GM21723 (cell line): ENCODE data around the gene GRIN2B.

Experiments used
- ATAC-seq: cut with Tn5 transposase; IDR thresholded peaks from one replicate; pipeline ENCODE4 v1.9.1; 2021; ENCODE audit warnings: mild to moderate bottlenecking, moderate library complexity; ENCODE audit not compliant: unreplicated experiment

The GRIN2B gene

DNA sequence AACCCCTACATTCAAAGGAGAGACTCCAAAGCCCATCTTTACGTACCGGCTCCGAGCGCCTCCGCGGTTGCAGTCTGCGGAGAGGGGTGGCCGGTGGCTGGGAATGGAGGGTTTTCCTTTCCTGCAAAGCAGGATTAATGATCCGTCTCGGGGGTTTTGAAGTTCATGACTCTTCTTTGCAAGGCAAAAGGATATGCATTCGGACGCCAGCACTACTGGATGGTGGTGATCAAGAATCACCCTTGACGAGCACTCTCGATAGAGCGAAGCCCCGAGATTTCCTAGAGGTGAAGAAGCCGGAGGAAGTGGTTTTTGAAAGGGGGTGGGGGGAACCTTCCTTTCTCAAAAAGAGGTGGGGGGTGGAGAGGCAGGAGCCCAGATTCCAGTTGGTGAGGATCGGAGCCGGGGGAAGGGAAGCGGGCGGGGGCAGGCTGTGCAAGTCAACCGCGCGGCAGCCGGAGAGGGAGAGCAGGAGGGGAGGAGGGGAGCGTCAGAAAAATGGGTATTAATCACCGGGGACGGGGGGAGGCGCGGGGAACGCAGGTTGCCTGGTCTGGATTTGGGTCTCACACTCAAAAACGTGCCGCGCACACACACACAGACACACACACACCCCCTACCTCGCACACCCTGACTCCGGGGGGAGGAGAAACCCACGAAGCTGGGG is at the start of gene GRIN2B:
GRIN2B (minus strand) TSS at position 307 of the 667 bp plus-strand sequence. CDS start 115,394 bp downstream, outside the sequence.
- ATAC-seq, result no peak

DNA sequence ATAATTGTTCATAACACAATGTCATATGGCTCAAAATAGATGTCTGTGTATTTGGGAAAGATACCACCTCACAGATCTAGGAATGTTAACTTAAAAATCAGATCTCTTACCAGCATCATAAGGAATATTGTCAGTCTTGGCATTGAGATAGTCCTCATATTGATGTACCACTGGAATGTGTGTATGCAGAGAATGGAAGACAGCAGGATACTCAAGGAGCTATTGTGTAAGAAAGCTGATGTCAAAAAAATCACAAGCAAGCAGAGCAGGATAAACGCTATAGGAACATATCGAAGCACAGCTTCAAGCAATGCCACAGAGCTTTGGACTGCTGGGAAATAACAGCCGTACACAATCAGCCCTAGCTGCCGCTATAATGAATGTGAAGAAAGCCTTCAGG is 45.1 kb upstream of the GRIN2B start:
- ATAC-seq, result no peak

DNA sequence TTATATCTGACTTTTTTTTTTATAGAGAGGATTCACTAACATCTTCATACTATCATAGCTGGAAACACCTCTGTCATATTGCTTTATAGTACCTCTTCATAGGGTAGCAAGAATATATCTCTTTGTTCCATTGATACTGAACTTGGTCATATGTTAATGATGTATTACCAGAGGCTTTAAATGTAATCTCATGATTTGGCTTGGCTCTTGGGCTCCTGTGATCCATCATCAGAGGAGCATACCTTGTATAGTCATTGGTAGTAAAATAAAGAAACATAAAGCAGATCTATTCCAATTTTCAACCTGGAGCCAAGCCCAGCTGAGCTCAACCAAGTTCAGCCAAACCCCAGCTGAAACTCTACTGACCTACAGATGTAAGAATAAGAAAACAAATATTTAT is 43.2 kb upstream of the GRIN2B start:
- no peak for ATAC-seq

DNA sequence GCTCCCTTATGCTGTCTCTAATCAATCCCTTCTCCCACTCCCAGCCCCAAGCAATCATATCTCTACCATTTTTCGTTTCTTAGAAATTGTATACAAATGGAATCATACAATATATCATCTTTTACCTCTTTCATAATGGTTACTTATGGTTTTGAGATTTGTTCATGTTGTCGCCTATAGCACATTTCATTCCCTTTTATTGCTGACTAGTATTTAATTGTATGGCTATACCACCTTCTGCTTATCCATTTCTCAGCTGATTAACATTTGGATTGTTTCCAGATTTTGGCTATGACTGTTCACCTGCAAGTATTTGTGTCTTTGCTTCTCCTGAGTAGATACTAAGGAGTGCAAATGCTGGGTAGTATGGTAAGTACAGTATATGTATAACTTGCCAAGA is 36.7 kb upstream of the GRIN2B start:
- ATAC-seq, result no peak

DNA sequence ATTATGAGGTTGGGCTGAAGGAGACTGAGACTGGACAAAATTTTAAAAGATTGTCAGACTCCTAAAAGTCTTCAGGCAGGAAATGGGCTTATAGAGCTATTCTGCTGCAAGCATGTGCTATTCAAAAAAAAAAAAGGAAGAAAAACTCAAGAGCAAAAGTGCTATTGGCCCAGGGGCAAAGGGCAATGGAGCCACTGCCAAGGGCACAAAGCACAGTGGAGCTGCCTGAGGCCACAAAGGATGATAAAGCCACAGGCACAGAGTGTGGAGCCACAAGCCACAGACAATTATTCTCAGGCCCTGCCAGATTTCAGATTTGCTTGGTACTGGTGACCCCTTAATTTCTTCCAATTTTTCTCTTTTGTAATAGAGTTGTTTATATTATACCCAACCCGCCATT is 29.6 kb upstream of the GRIN2B start:
- no peak for ATAC-seq

DNA sequence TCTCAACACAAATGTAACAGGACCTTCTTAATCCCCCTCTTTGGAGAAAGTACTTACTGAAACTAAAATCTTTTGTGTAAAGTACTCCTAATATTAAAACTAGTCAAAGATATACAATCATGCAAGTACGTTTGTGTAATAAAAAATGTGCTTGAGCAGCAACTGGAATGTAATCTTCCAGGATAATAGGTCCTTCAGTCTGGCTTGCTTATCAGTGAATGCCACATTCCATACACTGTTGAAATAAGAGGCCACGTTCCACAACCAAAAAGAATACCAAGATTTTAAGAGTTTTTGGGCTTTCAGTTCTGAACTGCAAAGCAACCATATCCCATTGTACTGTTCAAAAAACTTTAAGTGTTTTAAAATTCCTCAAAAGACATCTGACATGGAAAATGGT is 26.2 kb upstream of the GRIN2B start:
- no peak for ATAC-seq

DNA sequence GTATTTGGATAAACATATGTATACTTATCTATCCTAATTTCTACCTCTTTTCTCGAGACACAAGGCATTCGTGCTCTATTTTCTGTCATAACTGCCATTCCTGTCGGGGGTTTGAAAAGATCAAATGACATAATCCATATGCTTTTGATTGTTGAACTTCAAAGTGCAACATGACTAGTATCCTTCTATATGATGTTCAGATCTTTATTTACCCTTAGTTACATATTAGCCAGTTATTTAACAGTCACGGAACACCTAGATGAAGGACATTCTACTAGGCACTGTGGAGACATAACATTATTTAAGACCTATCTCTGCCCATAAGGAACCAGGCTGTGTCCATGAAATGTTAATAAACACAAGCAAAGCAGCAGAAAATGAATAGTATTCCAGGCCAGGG is 11.2 kb upstream of the GRIN2B start:
- no peak for ATAC-seq

DNA sequence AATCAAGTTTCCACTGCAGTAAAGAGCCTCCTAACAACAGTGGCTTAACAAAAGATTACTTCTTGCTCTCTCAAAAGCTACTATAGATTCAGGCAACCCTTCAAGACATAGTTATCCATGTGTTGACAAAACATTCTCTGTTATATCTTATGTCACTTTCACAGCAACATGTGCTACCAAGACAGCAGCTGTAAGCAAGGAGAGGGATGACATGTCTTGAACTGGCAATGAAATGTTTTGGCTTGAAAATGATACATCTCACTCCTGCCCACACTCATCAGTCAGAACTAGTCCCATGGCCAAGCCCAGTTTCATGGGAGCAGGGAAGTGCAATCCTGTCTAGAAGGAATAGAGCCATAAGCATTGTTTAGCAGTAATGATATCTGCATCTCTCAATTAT is 10.7 kb upstream of the GRIN2B start:
- ATAC-seq, result no peak

DNA sequence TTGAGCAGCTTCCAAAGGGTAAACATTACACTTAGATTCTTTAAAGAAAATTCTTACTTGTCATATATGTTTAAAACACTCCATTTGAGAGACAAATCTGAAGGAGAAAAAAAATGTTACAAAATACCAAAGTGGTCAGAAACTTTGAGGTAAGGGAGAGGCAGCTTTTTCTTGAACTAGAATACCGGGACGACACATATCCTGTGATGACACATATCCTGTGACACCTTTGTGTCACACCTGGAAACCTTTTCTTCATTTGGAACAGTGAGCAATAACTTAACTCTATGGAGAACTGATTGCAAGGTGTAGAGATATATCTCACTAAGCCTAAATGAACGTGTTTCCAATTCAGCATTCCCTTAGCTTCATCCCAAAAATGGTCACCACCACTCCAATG is 4.6 kb upstream of the GRIN2B start:
- no peak for ATAC-seq

DNA sequence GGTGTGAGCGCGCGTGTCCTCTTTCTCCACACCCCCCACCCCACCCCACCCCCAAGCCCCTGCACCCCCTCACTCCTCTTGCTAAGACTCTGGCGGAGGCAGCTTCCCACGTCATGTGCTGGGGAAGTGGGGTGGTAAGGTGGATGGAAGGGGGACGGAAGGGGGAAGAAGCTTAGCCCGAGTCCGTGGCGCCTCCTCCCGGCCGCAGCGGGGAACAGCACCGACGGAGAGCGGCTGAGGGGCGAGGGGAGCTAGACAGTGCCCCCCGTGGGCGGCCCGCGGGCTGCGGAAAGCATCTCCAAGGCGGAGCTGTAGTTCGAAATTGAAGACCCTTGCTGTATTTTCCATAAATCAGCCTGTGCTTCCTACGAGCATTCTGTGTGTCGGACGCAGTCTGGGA is 588 bp upstream of the GRIN2B start:
- ATAC-seq, result no peak

DNA sequence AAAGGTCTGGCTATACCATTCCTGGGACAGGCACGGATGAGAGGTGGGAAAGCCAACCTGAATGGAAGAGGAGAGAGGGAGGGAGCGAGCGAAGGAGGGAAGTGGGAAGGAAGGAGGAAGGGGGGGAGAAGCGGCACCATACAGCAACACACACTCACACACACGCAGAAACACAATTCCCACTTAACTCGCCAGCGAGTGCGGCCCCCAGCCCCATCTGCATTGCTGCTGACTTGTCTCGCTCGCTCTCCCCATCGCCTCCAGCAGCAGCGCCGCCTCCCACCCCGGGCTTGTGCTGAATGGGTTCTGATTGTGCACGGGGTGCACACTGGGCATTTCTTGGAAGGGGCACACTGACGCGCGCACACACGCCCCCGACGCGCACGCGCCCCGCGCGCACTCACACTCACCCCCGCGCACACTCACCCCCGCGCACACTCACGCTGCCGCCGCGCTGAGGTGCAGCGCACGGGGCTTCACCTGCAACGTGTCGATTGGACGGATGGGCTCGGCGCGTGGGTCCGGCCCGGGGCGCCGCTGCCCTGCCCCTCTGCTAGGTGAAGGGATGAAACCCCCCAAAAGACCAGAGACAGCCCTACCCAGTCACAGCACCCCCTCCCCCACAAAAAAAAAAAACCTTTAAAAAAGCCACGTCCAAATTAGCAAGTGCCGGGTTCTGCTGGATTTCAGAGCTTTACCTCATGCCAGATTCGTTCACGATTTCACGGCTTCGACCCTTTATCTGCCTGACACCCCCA is 685 bp downstream of the GRIN2B start:
- no peak for ATAC-seq

DNA sequence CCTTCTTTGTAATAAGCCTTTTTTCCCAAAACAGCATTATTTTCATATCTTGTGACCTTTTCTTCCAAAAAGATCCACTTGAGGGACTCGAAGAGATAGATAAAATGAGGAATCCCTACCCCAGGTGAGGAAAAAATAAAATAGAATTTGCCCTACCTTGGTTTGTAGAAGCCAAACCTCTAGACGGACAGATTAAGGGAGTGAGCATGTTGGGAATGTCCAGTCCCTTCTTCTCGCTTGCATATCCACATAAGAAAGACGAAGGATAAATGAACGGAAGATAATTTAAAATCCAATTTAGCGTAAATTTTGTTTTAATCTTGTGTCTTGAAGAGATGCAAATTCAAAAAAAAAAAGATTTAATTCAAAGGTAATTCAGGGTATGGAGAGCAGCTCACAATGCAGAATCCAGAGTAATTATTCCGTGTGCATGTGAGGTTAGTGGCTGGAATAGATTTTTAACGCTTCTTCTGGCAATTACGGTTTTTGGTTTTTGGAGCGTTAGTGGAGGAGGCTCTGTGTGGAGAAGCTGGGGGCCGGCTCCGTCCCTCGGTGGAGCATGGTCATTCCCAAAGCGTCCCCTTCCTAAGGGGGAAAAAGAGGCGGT is 1.5 kb downstream of the GRIN2B start:
- no peak for ATAC-seq

DNA sequence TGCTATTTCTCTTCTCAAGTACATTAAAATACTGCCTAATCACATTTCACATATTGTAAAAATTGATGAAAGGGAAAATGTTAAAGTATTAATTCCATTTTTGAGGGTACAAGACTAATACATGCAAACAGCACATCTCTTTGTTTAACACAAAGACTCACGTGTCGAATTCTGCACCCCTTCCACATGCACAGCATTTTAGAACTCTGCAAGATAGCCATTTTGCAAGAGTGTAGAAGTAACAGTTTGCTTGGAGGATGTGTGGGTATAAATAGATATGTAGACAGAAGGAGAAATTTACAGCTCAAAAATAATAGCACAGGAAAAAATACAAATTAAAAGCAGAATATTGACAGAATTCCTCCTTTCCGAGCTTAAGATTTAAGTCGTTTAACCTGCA is 2.5 kb downstream of the GRIN2B start:
- ATAC-seq, result no peak

DNA sequence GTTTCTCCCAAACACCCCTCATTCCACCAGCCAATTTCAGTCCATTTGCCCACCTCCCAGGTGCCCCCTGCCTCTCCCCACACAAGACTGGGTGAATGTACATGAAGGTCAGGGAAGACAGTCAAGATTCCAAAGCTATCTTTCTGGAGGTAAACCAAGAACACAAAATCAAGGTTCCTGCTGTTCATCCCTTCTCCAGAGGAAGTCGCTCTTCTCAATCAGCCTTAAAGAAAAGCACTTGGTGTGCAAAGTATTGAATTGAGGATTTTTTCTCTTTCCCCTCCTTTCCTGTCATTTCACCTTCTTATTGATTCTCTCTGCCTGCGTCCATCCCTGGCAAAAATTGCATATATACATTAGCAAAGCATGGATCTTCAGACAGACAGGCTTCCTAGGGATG is 4.5 kb downstream of the GRIN2B start:
- ATAC-seq, result no peak

DNA sequence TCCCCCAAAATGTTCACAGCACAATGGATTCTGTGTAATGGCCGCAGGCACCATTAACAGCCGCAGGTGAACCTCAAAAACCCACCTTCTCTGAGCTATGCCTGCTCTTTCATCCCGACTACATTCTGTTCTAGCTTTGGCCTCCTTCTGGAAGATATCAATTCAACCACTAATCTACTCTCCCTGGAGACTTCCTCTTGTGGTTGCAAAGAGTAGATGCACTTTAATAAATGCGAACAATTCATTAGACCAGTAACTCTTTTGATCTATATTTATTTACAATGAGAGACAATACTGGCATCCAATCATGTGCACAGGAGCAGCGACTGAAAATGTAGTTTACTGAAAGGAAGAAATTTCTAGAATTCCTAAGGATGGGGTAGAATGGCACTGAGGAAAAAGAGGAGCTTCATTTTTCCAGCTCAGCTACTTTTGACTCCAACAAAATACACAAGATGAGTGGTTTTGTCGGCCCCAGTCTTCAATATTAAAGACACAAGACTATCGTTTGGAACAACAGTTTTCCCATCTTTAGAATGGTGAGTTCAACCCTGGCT is 5.3 kb downstream of the GRIN2B start:
- no peak for ATAC-seq

DNA sequence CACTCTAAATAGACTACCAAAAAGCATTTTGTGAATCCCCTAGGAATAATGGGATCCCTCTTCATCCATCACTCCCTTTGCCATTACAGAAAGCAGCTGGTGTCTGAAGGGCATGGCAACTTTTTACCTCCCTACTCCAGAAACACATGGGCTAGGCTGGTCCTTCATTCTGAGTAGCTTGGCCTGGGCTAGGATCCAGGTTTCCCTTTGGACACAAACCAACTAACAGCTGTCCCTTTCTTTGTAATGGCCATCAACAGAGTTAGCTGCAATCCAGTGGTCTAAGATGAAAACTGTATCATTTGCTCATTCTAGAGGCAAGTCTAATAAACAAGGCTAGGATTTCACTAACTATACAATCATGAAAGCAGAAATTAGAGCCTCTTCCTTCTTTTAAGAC is 7.4 kb downstream of the GRIN2B start:
- no peak for ATAC-seq

DNA sequence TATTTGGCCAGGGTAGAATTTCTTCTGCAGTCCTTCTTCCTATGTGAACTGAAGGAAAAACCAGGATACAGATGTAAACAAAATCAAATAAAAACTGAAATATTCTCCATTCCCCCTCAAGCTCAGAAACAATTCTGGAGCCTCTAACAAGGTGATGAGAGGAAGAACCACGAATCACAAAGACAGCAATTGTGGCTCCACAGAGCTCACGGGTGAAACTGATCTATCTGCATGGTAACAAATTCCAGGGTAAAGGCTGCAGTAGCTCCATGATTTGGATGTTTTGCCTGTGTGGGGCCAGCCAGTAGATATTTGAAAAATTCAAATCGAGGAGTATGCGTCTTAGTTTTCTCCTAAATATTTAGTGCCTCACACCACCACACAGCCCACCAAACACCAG is 10.6 kb downstream of the GRIN2B start:
- no peak for ATAC-seq

DNA sequence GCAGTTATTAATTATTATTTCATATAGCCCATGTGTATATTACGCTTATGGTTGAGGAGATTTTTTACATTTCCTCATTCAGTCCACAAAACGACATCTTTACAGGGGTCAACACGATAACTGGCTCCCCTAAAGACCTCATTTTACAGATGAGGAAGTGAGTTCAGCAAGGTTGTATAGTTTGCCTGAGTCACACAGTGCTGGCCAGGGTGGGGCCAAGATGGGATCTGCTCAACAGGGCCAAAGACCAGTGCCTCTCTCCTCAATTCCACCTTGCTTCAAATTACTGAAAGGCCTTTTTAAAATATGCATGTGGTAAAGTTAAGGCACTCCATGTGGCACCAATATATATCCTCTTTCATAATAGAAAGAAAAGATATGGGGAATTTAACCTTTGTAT is 13.1 kb downstream of the GRIN2B start:
- no peak for ATAC-seq

DNA sequence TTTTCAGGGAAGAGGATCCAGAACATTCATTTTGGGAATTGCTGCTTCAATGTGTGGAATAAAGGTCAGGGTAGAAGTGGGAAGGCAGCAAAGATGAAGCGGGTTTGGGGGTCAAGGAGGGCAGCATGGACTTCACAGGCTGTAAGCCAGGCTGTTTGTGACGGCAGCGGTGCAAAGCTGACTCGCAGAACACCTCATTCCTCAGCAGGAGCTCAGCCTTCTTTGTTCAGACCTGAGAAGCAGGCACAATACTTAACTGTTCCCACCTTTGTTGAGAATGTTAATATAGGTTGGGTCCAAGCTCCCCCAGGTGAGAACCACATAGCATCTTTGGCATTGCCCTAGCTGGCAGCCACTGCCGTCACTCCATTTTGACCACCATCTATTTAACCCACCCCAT is 16.7 kb downstream of the GRIN2B start:
- ATAC-seq, result no peak

DNA sequence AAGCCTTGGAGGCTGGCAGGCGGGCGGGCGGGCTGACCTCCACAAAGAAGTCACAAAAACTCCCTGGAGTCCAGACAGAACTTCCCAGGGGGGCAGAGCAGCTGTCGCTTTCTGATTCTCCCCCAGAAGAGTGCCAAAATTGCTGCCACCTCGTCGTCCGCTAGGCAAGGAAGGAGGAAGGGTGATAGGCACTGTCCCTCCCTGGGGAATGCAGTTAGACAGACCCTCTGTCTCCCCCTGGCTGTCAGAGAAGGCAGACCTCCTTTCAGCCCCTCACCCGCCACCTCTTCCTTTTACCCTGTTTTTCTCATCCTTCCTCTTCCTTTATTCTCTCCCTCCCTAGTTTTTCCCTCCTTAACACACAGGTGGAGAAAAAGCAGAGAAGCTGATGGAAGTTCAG is 18.7 kb downstream of the GRIN2B start:
- no peak for ATAC-seq

DNA sequence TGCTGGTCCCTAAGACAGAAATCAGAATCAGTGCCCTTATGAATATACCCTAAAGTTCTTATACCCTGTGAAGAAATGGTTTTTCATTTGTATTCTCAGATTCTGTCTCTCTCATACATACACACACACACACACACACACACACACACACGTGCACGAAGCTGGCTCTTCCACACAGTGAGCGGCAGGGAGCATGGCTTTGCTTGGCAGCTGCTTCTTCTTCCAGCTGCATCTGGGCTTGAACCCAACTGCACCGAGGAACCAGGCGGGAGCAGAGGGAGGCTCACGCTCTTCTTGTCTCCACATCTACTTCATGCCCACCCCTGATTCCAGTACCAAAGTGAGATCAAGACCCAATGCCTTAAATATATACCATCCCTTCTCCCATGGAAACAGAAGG is 19.4 kb downstream of the GRIN2B start:
- ATAC-seq, result no peak

DNA sequence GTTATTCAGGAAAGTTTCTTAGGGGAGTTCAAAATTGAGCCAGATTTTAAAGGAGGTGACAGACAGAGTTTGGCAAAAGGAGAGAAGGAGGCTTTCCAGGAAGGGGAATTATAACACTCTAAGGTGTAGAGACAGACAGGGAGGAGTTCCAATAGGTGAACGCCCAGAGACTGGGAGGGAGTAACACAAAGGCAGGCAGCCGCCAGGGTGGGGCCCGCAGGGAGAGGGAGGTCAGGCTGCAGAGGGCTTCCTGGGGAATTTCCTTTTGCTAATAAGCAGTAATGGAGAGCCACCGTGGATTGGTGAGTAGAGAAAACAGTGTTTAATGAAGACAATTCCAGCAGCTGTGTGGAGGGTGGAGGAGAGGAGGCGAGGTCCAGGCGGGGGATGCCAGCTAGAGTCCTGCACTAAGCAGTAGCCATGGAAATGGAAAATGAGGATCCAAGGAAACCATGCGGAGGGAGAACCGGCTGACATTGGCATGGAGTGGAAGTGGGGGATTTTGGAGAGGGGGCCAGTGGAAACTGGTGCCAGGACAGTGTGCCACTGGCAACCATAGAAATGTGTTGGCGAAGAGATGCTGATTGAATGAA is 22.2 kb downstream of the GRIN2B start:
- ATAC-seq, result no peak
